HepG2 (cell line): ENCODE measurements around the gene KLF6. TPM values are rescaled to one million over a fixed set of nuclear protein-coding genes. Genes with fewer than 3 reads are reported as not detected.
A peak's percentile ranks its signal among the peaks of the same experiment; 100 is the strongest.

ENCODE experiments used
- ATAC-seq: fragments of 200-7000 bp; cut with Tn5 transposase; 3 replicates; pipeline ENCODE4 v1.9.1; 2020; ENCODE audit warnings: mild to moderate bottlenecking, moderate library complexity
- BruUV-seq: library from RNA; stranded (reverse); fragments of 400-500 nt; replicated peaks from 2 replicates; lab custom pipeline; 2021; lab: Mats Ljungman, UMichigan
- CTCF ChIA-PET: fragments of 300-600 bp; formaldehyde crosslinking; extraction: SDS; loops from one replicate; lab custom pipeline; 2021; ENCODE audit warnings: low total read pairs, inconsistent platforms, low intra/inter-chr PET ratio; lab: Yijun Ruan, JAX
- POLR2A ChIA-PET: fragments of 350-600 bp; sonication (Branson Sonifier 250); formaldehyde crosslinking; loops from one replicate; lab custom pipeline; 2020; ENCODE audit warnings: antibody characterized with exemption, inconsistent platforms; lab: Yijun Ruan, JAX
- DNase-seq: peaks from one replicate; pipeline ENCODE4 v3.0.0-alpha.2; 2015; ENCODE audit warnings: low spot score
- FAIRE-seq: peaks from 3 replicates; lab custom pipeline; 2011; peaks lifted over from hg19 to GRCh38; lab: Jason Lieb, UNC
- H2AFZ ChIP-seq: one replicate; pipeline ENCODE4 v1.6.1; 2011; ENCODE audit warnings: low read length, inconsistent platforms
- H3K27ac ChIP-seq: fragments of 300-600 bp; 3 replicates; pipeline ENCODE4 v1.8.0; 2011; ENCODE audit warnings: mixed run types, mild to moderate bottlenecking, mixed read lengths, low read length, inconsistent platforms; ENCODE audit not compliant: insufficient read depth; ENCODE audit errors: extremely low read length
- H3K27me3 ChIP-seq, 2 experiments: fragments of 200-600 bp in 1 of 2; 2 replicates in 1 of 2; 3 replicates in 1 of 2; pipeline versions ENCODE4 v1.6.0 to v1.8.0; 2011; ENCODE audit warnings: low read length in 2 of 2, mild to moderate bottlenecking in 2 of 2, moderate library complexity in 2 of 2, inconsistent platforms in 1 of 2; ENCODE audit not compliant: insufficient read depth in 2 of 2, control insufficient read depth in 1 of 2
- H3K36me3 ChIP-seq, 2 experiments: fragments of 200-600 bp in 1 of 2; replicated peaks in 1 of 2; 2 replicates in 1 of 2; 3 replicates in 1 of 2; pipeline versions ENCODE4 v1.5.1 to v1.8.0; 2011; ENCODE audit warnings: low read length in 2 of 2, inconsistent platforms in 1 of 2; ENCODE audit not compliant: insufficient read depth in 2 of 2, control insufficient read depth in 1 of 2
- H3K4me1 ChIP-seq: 2 replicates; pipeline ENCODE4 v1.5.1; 2012; ENCODE audit warnings: low read length, inconsistent platforms; ENCODE audit not compliant: insufficient read depth
- H3K4me2 ChIP-seq: 2 replicates; pipeline ENCODE4 v1.6.0; 2011; ENCODE audit warnings: low read depth, low read length, inconsistent platforms
- H3K4me3 ChIP-seq, 3 experiments: fragments of 200-600 bp in 1 of 3; sonication (generic), shearing (Covaris generic) in 1 of 3; replicated peaks in 1 of 3; 2 replicates each; pipeline ENCODE4 v1.5.1; 2011 to 2016; ENCODE audit warnings: low read length in 3 of 3, inconsistent platforms in 2 of 3, low read depth in 2 of 3, mild to moderate bottlenecking in 2 of 3, control low read depth in 1 of 3, mixed read lengths in 1 of 3; ENCODE audit not compliant: insufficient read depth in 1 of 3
- H3K79me2 ChIP-seq: one replicate; pipeline ENCODE4 v1.6.1; 2011; ENCODE audit warnings: low read length, inconsistent platforms; ENCODE audit not compliant: insufficient read depth
- H3K9ac ChIP-seq: 2 replicates; pipeline ENCODE4 v1.6.0; 2011; ENCODE audit warnings: mild to moderate bottlenecking, low read depth, low read length, inconsistent platforms; ENCODE audit not compliant: insufficient read depth
- H3K9me3 ChIP-seq: 2 replicates; pipeline ENCODE4 v1.5.1; 2012; ENCODE audit warnings: mild to moderate bottlenecking, low read length
- H4K20me1 ChIP-seq: 2 replicates; pipeline ENCODE4 v1.6.0; 2011; ENCODE audit warnings: inconsistent platforms, mild to moderate bottlenecking, low read length, moderate library complexity; ENCODE audit not compliant: insufficient read depth
- HNF1B ChIP-seq: sonication (generic); formaldehyde crosslinking; IDR thresholded peaks from 2 replicates; pipeline ENCODE4 v1.5.1; 2020; ENCODE audit warnings: mild to moderate bottlenecking, moderate library complexity, missing genetic modification reagents
- IRF1 ChIP-seq: sonication (generic); formaldehyde crosslinking; IDR thresholded peaks from 2 replicates; pipeline ENCODE4 v1.4.0; 2020; ENCODE audit warnings: low read depth, mild to moderate bottlenecking, missing genetic modification reagents
- RFXANK ChIP-seq: IDR thresholded peaks from 2 replicates; pipeline ENCODE4 v1.6.1; 2016
- SRSF9 ChIP-seq: fragments of 200-400 bp; formaldehyde crosslinking; IDR thresholded peaks from 2 replicates; pipeline ENCODE4 v1.6.1; 2018; ENCODE audit warnings: borderline replicate concordance, mild to moderate bottlenecking, low read depth, low read length; ENCODE audit not compliant: insufficient read depth, poor library complexity, severe bottlenecking
- ZNF564 ChIP-seq: sonication (generic); formaldehyde crosslinking; IDR thresholded peaks from 2 replicates; pipeline ENCODE4 v1.8.1; 2023; ENCODE audit warnings: mild to moderate bottlenecking, missing genetic modification reagents
- ZNF761 ChIP-seq: sonication (generic); formaldehyde crosslinking; conservative IDR thresholded peaks from 2 replicates; pipeline ENCODE4 v1.4.0; 2020; ENCODE audit warnings: mild to moderate bottlenecking, missing genetic modification reagents
- WGBS: methylation state at CpG from one replicate; pipeline ENCODE4 v1.1.6; 2017; ENCODE audit warnings: low lambda C conversion rate; 5-methylcytosine and 5-hydroxymethylcytosine counted together
- in situ Hi-C: cut with HindIII; loops from 2 replicates; pipeline ENCODE4 v1.10.0; 2017; ENCODE audit warnings: low pct_unique_long_range_greater_than_20kb; ENCODE audit not compliant: extremely low pct_ligation_motif_present
- intact Hi-C: fragments of 100-400 bp; cut with micrococcal nuclease; formaldehyde crosslinking; loops from one replicate; pipeline ENCODE4 v1.10.0; 2022; ENCODE audit not compliant: unreplicated experiment
- polyA plus RNA-seq, 8 experiments: library from polyadenylated mRNA; depleted of rRNA in 3 of 8; stranded (reverse) in 7 of 8; unstranded in 1 of 8; fragments of >200 nt; fragmentation: Illumina TruSeq in 4 of 8; extraction: Trizol in 4 of 8; gene quantifications; 2 replicates each; pipeline versions ENCODE4 v1.2.1 to v1.2.3, GENCODE V29; 2011 to 2016; ENCODE audit warnings: low read depth in 4 of 8, missing spikeins in 1 of 8, mixed read lengths in 1 of 8; ENCODE audit not compliant: insufficient read depth in 1 of 8
- total RNA-seq, 5 experiments: library from RNA; depleted of rRNA; stranded (reverse); fragments of >200 nt; fragmentation: Illumina TruSeq; extraction: Trizol; gene quantifications; 2 replicates each; pipeline ENCODE4 v1.2.3, GENCODE V29; 2016; ENCODE audit warnings: low read depth in 1 of 5

KLF6 gene
- total and polyA plus RNA-seq, 2 of the 13 experiments (the other 11 are each of a cell fraction or from before 2014, with no cell fraction given), result 27.0 to 71.9 TPM

- POLR2A ChIA-PET, result no interaction called here
- in situ Hi-C loops (loop anchor here (25.0 kb wide), 1 partner anchor 521 kb away; no protein-coding TSS in a partner anchor), intact Hi-C loops (no loop called here)
- no peaks in the 10 kb centered on the region for H3K79me2 ChIP-seq
- H3K4me2 ChIP-seq, result peak overlapping the region; percentile 9; the same call in 1 of the 2 replicates
- WGBS, result 52% methylated on average over 14 of the region's 14 CpGs
- H3K4me3 ChIP-seq, result no peak overlapping the region
- H3K9ac ChIP-seq, result no peak overlapping the region
- TF ChIP-seq HNF1B (CRISPR knock-in tag) (no peak), ZNF564 (no peak)
- TF ChIP-seq, all 625 proteins: peak for 0
- ATAC-seq, result no peak
- CTCF ChIA-PET, result no interaction called here
- H3K4me1 ChIP-seq, result peaks cover 65% of the 10 kb centered on the region
- BruUV-seq, result no TSS peak
- H4K20me1 ChIP-seq, result no peaks in the 10 kb centered on the region
- peaks cover 0 to 11% of the 10 kb centered on the region in 2 experiments; a peak in 2 of 5 replicates for H3K27me3 ChIP-seq
- no peak for DNase-seq
- no peak for FAIRE-seq
- no peak overlapping the region for H2AFZ ChIP-seq
- H3K9me3 ChIP-seq, result no peaks in the 10 kb centered on the region
- H3K36me3 ChIP-seq, result no peaks in the 10 kb centered on the region
- H3K27ac ChIP-seq, result no peak overlapping the region
Measured at GRCh38 chr10:3757638-3758490, 27.1 kb downstream of the KLF6 start.

- 70% methylated on average over 7 of the region's 7 CpGs for WGBS
- Histone ChIP-seq H3K27me3 (peaks cover 0 to 11% of the 10 kb centered on the region in 2 experiments; a peak in 2 of 5 replicates), H3K4me3 (no peak overlapping the region), H3K9me3 (no peaks in the 10 kb centered on the region), H3K4me2 (no peak overlapping the region), H3K4me1 (peaks cover 61% of the 10 kb centered on the region), H3K27ac (no peak overlapping the region), H3K36me3 (no peaks in the 10 kb centered on the region), H3K9ac (no peak overlapping the region), H2AFZ (no peak overlapping the region), H3K79me2 (no peaks in the 10 kb centered on the region), H4K20me1 (no peaks in the 10 kb centered on the region)
- POLR2A ChIA-PET, result no interaction called here
- no peak for DNase-seq
- intact Hi-C loops, result no loop called here
- CTCF ChIA-PET, result no interaction called here
- FAIRE-seq, result no peak
- no peak for ATAC-seq
- BruUV-seq, result no TSS peak
- in situ Hi-C loops, result loop anchor here (25.0 kb wide), 1 partner anchor 520 kb away; no protein-coding TSS in a partner anchor
- no peak for TF ChIP-seq ZNF761 (CRISPR knock-in tag)
- TF ChIP-seq SRSF9, result no peak
- TF ChIP-seq RFXANK (CRISPR knock-in tag), result no peak
- no peak for TF ChIP-seq IRF1 (CRISPR knock-in tag)
Measured at GRCh38 chr10:3757250-3757637, 27.8 kb downstream of the KLF6 start.
